Gastroesophageal sphincter (tissue), 4 donors: Measurements from ENCODE around the gene RAD51B. TPM values are rescaled to one million over a fixed set of nuclear protein-coding genes. Genes with fewer than 3 reads are reported as not detected.

Source experiments
- ATAC-seq: fragments of 150-250 bp; one replicate; pipeline ENCODE4 v1.9.1; 2016; ENCODE audit warnings: mild to moderate bottlenecking, moderate library complexity
- H3K27ac ChIP-seq, 4 donors: fragments of 200-600 bp; sonication (generic) in 3 of 4; 1 replicate in 3 of 4; 2 replicates in 1 of 4; pipeline ENCODE4 v1.5.1; 2016 to 2019
- H3K27me3 ChIP-seq: fragments of 200-600 bp; sonication (generic); one replicate; pipeline ENCODE4 v1.5.1; 2019
- H3K36me3 ChIP-seq, 2 donors: fragments of 200-600 bp; sonication (generic); one replicate each; pipeline ENCODE4 v1.5.1; 2019; ENCODE audit warnings: control low read depth in 1 of 2
- H3K4me1 ChIP-seq, 3 donors: fragments of 200-600 bp; sonication (generic); 1 replicate in 2 of 3; 2 replicates in 1 of 3; pipeline ENCODE4 v1.5.1; 2016 to 2019; ENCODE audit warnings: control low read depth in 2 of 3
- H3K4me3 ChIP-seq, 2 donors: fragments of 200-600 bp; sonication (generic); one replicate each; pipeline ENCODE4 v1.5.1; 2019; ENCODE audit warnings: mild to moderate bottlenecking in 1 of 2, moderate library complexity in 1 of 2
- H3K9me3 ChIP-seq, 3 donors: fragments of 200-600 bp; sonication (generic); one replicate each; pipeline ENCODE4 v1.5.1; 2017 to 2019; ENCODE audit warnings: control low read depth in 2 of 3
- EP300 ChIP-seq: sonication (generic); formaldehyde crosslinking; IDR thresholded peaks from one replicate; pipeline ENCODE4 v1.6.1; 2017; ENCODE audit warnings: antibody characterized with exemption, mild to moderate bottlenecking
- POLR2A ChIP-seq, 2 donors: fragments of 450-650 bp; IDR thresholded peaks; one replicate each; pipeline ENCODE4 v1.6.1; 2017; ENCODE audit warnings: antibody characterized with exemption in 2 of 2, mild to moderate bottlenecking in 2 of 2, moderate library complexity in 1 of 2
- POLR2AphosphoS5 ChIP-seq: sonication (generic); formaldehyde crosslinking; IDR thresholded peaks from one replicate; pipeline ENCODE4 v1.6.1; 2017; ENCODE audit warnings: antibody characterized with exemption
- WGBS, 2 donors: methylation state at CpG; one replicate each; pipeline ENCODE4 v1.1.5; 2018; ENCODE audit warnings: low coverage in 1 of 2; 5-methylcytosine and 5-hydroxymethylcytosine counted together
- total RNA-seq, 4 donors: library from RNA; depleted of rRNA; stranded (reverse); fragments of >200 nt; gene quantifications; one replicate each; pipeline ENCODE4 v1.1.0, GENCODE V29; 2016
- TF ChIP-seq, protein P1 (sequence below), 4 experiments: fragments of 200-600 bp in 2 of 4; fragments of 450-650 bp in 2 of 4; sonication (generic) in 1 of 4; IDR thresholded peaks; one replicate each; pipeline ENCODE4 v1.5.1; 2017 to 2019; ENCODE audit warnings: antibody characterized with exemption in 4 of 4, mild to moderate bottlenecking in 2 of 4, moderate library complexity in 2 of 4

RAD51B gene
- total RNA-seq, 4 donors from 2014 or later: 5.1 to 7.0 (median 6.0) TPM

DNA sequence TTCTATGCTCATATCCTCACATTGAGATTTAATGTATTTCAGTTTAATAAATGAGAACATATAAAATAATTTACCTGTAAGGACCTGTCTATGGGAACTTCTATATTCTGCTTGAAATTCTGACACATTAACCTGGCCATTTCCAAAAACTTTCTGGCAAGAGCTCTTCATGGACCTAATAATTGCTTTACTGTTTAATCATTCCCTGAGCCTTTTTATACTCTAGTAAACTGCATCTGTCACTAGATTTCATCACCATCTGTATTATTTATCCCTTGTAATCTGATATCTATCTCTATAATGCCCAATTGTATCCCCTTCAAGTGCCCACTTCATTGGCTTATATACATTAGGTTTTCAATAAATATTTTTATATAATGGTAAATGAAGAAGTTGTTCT, 327.7 kb downstream of the RAD51B start:
- Histone ChIP-seq H3K9me3 (no peaks in the 10 kb centered on the region), H3K4me1 (peaks cover 11 to 53% (median 14%) of the 10 kb centered on the region in 3 donors), H3K27me3 (no peaks in the 10 kb centered on the region), H3K4me3 (no peak overlapping the region), H3K27ac (peak overlapping the region; percentile 63 to 85 (median 82)), H3K36me3 (no peaks in the 10 kb centered on the region)
- TF ChIP-seq POLR2AphosphoS5: no peak
- no peak for TF ChIP-seq EP300
- TF ChIP-seq POLR2A (IDR thresholded peaks at IDR 0.05): no peak
- TF ChIP-seq, protein P1, sequence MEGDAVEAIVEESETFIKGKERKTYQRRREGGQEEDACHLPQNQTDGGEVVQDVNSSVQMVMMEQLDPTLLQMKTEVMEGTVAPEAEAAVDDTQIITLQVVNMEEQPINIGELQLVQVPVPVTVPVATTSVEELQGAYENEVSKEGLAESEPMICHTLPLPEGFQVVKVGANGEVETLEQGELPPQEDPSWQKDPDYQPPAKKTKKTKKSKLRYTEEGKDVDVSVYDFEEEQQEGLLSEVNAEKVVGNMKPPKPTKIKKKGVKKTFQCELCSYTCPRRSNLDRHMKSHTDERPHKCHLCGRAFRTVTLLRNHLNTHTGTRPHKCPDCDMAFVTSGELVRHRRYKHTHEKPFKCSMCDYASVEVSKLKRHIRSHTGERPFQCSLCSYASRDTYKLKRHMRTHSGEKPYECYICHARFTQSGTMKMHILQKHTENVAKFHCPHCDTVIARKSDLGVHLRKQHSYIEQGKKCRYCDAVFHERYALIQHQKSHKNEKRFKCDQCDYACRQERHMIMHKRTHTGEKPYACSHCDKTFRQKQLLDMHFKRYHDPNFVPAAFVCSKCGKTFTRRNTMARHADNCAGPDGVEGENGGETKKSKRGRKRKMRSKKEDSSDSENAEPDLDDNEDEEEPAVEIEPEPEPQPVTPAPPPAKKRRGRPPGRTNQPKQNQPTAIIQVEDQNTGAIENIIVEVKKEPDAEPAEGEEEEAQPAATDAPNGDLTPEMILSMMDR (IDR thresholded peaks at IDR 0.05): no peak
- ATAC-seq: no peak

DNA sequence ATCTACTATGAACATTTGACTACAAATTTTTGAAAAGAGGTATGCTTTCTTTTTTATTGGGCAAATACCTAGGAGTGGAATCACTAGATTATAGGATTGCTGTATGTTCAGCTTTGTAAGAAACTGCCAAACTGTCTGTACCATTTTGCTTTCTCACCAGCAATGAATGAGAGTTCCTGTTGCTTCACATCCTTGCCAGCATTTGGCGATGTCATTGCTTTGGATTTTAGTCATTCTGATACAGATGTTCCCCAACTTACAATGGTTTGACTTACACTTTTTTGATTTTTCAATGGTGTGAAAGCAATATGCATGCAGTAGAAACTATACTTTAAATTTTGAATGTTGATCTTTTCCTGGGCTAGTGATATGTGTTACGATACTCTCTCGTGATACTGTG, 328.7 kb downstream of the RAD51B start:
- no peak for ATAC-seq
- Histone ChIP-seq H3K27ac (no peak overlapping the region), H3K27me3 (no peaks in the 10 kb centered on the region), H3K4me3 (no peak overlapping the region), H3K36me3 (no peaks in the 10 kb centered on the region), H3K9me3 (no peaks in the 10 kb centered on the region), H3K4me1 (peaks cover 9 to 43% (median 10%) of the 10 kb centered on the region in 3 donors)
- TF ChIP-seq POLR2AphosphoS5: no peak
- TF ChIP-seq EP300: no peak
- TF ChIP-seq, protein P1 (IDR thresholded peaks at IDR 0.05): no peak
- no peak for TF ChIP-seq POLR2A (IDR thresholded peaks at IDR 0.05)
- 94 to 100% methylated on average over 3 of the region's 3 CpGs for WGBS, 2 donors

DNA sequence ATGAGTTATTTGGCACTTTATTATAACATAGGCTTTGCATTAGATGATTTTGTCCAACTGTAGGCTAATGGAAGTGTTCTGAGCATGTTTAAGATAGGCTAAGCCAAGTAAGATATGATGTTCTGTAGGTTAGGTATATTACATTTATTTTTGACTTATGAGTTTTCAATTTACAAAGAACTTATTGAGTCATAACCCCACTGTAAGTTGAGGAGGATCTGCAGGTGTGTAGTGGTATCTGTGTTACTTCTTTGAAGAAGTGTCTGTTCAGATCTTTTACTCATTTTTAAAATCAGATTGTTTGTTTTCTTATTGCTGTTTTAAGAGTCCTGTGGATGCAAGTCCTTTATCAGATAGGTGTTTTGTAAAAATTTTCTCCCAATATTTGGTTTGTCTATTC, 329.2 kb downstream of the RAD51B start:
- no peak overlapping the region for H3K4me3 ChIP-seq
- no peak for TF ChIP-seq POLR2A (IDR thresholded peaks at IDR 0.05)
- no peak for TF ChIP-seq POLR2AphosphoS5
- no peak for TF ChIP-seq EP300
- TF ChIP-seq, protein P1 (IDR thresholded peaks at IDR 0.05): no peak
- H3K4me1 ChIP-seq: peaks cover 5 to 38% (median 7%) of the 10 kb centered on the region in 3 donors
- no peaks in the 10 kb centered on the region for H3K9me3 ChIP-seq
- no peak for ATAC-seq
- no peaks in the 10 kb centered on the region for H3K27me3 ChIP-seq
- no peaks in the 10 kb centered on the region for H3K36me3 ChIP-seq
- H3K27ac ChIP-seq: no peak overlapping the region

DNA sequence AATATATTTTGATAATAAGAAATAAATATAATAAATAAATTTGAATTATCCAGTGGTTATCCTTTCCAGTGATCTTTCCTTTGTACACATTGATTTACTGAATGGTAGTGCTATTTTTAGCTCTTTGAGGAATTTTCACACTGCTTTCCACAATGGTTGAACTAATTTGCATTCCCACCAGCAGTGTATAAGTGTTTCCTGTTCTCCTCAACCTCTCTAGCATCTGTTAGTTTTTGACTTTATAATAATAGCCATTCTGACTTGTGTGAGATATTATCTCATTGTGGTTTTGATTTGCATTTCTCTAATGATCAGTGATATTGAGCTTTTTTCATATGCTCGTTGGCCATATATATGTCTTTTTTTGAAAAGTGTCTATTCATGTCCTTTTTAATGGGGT, 333.7 kb downstream of the RAD51B start:
- Histone ChIP-seq H3K9me3 (no peaks in the 10 kb centered on the region), H3K27ac (no peak overlapping the region), H3K4me3 (no peak overlapping the region), H3K27me3 (no peaks in the 10 kb centered on the region), H3K36me3 (no peaks in the 10 kb centered on the region), H3K4me1 (peaks cover 2 to 7% (median 6%) of the 10 kb centered on the region in 3 donors)
- TF ChIP-seq POLR2AphosphoS5: no peak
- TF ChIP-seq, protein P1 (IDR thresholded peaks at IDR 0.05): no peak
- no peak for TF ChIP-seq EP300
- no peak for TF ChIP-seq POLR2A (IDR thresholded peaks at IDR 0.05)
- 100% methylated on average over 1 of the region's 1 CpG for WGBS, 2 donors
- ATAC-seq: no peak

DNA sequence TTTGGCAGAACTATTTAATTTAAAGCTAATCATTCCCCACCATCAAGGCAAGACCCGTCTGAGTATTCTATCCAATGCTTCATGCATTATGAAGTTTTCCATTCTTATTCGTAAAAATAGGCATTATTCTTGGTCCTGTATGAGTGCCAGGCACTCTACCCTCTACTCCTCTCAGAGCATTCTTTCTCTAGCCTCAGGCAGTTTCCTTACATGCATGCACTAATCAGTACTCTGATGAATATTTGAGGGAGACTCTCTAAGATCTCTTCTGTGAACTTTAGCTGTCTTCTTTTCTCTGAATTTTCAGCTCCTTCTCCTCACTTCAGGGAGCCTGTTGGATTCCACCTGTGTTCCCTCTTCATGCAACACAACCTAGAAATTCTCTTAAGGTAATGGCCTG, 334.7 kb downstream of the RAD51B start:
- Histone ChIP-seq H3K4me1 (peaks cover 4 to 13% (median 6%) of the 10 kb centered on the region in 3 donors), H3K4me3 (no peak overlapping the region), H3K9me3 (no peaks in the 10 kb centered on the region), H3K27ac (no peak overlapping the region), H3K36me3 (no peaks in the 10 kb centered on the region), H3K27me3 (no peaks in the 10 kb centered on the region)
- 90 to 91% methylated on average over 2 of the region's 2 CpGs for WGBS, 2 donors
- TF ChIP-seq, protein P1 (IDR thresholded peaks at IDR 0.05): no peak
- TF ChIP-seq EP300: no peak
- no peak for TF ChIP-seq POLR2AphosphoS5
- TF ChIP-seq POLR2A (IDR thresholded peaks at IDR 0.05): no peak
- no peak for ATAC-seq
